H1 (cell line): ENCODE data around the gene KCNJ12.

Source experiments
- ATF2 ChIP-seq: IDR thresholded peaks from 2 replicates; pipeline ENCODE4 v1.6.1; 2012; ENCODE audit warnings: low read length, inconsistent platforms
- BRCA1 ChIP-seq: IDR thresholded peaks from 2 replicates; pipeline ENCODE4 v1.6.1; 2012; ENCODE audit warnings: low read depth, low read length, improper control_type of control experiment
- CEBPB ChIP-seq: IDR thresholded peaks from 2 replicates; pipeline ENCODE4 v1.6.1; 2012; ENCODE audit warnings: low read depth, low read length
- CHD2 ChIP-seq: IDR thresholded peaks from 2 replicates; pipeline ENCODE4 v1.6.1; 2012; ENCODE audit warnings: low read length, improper control_type of control experiment
- CHD7 ChIP-seq: fragments of 300-600 bp; sonication (generic); IDR thresholded peaks from 2 replicates; pipeline ENCODE4 v1.7.1; 2012; ENCODE audit warnings: low read length, moderate library complexity, mild to moderate bottlenecking, inconsistent platforms; ENCODE audit not compliant: insufficient replicate concordance
- CREB1 ChIP-seq: IDR thresholded peaks from 2 replicates; pipeline ENCODE4 v1.6.1; 2012; ENCODE audit warnings: inconsistent platforms
- EZH2 ChIP-seq: fragments of 200-600 bp; sonication (generic); IDR thresholded peaks from 2 replicates; pipeline ENCODE4 v1.7.1; 2012; ENCODE audit warnings: low read depth, mild to moderate bottlenecking, moderate library complexity, low read length, inconsistent platforms; ENCODE audit not compliant: severe bottlenecking
- HDAC2 ChIP-seq, 2 experiments: fragments of 300-600 bp in 1 of 2; sonication (generic) in 1 of 2; IDR thresholded peaks; 2 replicates each; pipeline ENCODE4 v1.6.1; 2011 to 2012; ENCODE audit warnings: low read depth in 2 of 2, low read length in 2 of 2, mild to moderate bottlenecking in 2 of 2, moderate library complexity in 2 of 2, borderline replicate concordance in 1 of 2, inconsistent platforms in 1 of 2
- POLR2A ChIP-seq, 2 experiments: IDR thresholded peaks; 1 replicate in 1 of 2; 2 replicates in 1 of 2; pipeline ENCODE4 v1.6.1; 2011; ENCODE audit warnings: low read depth in 2 of 2, low read length in 2 of 2, mild to moderate bottlenecking in 2 of 2; ENCODE audit errors: control extremely low read depth in 1 of 2
- POLR2AphosphoS5 ChIP-seq: IDR thresholded peaks from 2 replicates; pipeline ENCODE4 v1.6.1; 2011; ENCODE audit warnings: low read depth, low read length
- RBBP5 ChIP-seq: IDR thresholded peaks from 2 replicates; pipeline ENCODE4 v1.7.1; 2012; ENCODE audit warnings: low read depth, mild to moderate bottlenecking, inconsistent platforms, low read length, moderate library complexity, borderline replicate concordance
- TBP ChIP-seq: IDR thresholded peaks from 2 replicates; pipeline ENCODE4 v1.6.1; 2011; ENCODE audit warnings: low read depth, low read length, improper control_type of control experiment
- TCF12 ChIP-seq: IDR thresholded peaks from 2 replicates; pipeline ENCODE4 v1.6.1; 2011; ENCODE audit warnings: low read depth, mild to moderate bottlenecking, low read length
- TF ChIP-seq, protein P1 (sequence below), 3 experiments: IDR thresholded peaks; 1 replicate in 2 of 3; 2 replicates in 1 of 3; pipeline versions ENCODE4 v1.5.1 to v1.6.1; 2011; ENCODE audit warnings: low read length in 3 of 3, mild to moderate bottlenecking in 3 of 3, inconsistent platforms in 2 of 3, low read depth in 1 of 3, moderate library complexity in 1 of 3; ENCODE audit not compliant: insufficient read depth in 1 of 3; ENCODE audit errors: control extremely low read depth in 1 of 3

GRCh38 chr17:21339011-21339410, 37.1 kb upstream of the KCNJ12 start:
- TF ChIP-seq, protein P1, sequence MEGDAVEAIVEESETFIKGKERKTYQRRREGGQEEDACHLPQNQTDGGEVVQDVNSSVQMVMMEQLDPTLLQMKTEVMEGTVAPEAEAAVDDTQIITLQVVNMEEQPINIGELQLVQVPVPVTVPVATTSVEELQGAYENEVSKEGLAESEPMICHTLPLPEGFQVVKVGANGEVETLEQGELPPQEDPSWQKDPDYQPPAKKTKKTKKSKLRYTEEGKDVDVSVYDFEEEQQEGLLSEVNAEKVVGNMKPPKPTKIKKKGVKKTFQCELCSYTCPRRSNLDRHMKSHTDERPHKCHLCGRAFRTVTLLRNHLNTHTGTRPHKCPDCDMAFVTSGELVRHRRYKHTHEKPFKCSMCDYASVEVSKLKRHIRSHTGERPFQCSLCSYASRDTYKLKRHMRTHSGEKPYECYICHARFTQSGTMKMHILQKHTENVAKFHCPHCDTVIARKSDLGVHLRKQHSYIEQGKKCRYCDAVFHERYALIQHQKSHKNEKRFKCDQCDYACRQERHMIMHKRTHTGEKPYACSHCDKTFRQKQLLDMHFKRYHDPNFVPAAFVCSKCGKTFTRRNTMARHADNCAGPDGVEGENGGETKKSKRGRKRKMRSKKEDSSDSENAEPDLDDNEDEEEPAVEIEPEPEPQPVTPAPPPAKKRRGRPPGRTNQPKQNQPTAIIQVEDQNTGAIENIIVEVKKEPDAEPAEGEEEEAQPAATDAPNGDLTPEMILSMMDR (IDR thresholded peaks at IDR 0.05; ENCODE audit: control extremely low read depth in 1 of 3, insufficient read depth in 1 of 3, low read depth in 1 of 3, low read length in 3 of 3): no peak
- TF ChIP-seq EZH2: no peak
- TF ChIP-seq POLR2AphosphoS5: no peak
- TF ChIP-seq RBBP5: no peak
- TF ChIP-seq ATF2: no peak
- TF ChIP-seq CHD2: no peak
- no peak for TF ChIP-seq CHD7
- no peak for TF ChIP-seq POLR2A (IDR thresholded peaks at IDR 0.05; ENCODE audit: control extremely low read depth in 1 of 2, low read depth in 2 of 2, low read length in 2 of 2)
- TF ChIP-seq CEBPB: no peak
- no peak for TF ChIP-seq CREB1
- TF ChIP-seq TCF12: no peak
- no peak for TF ChIP-seq HDAC2 (IDR thresholded peaks at IDR 0.05; ENCODE audit: borderline replicate concordance in 1 of 2, low read depth in 2 of 2, low read length in 2 of 2)
- no peak for TF ChIP-seq TBP
- no peak for TF ChIP-seq BRCA1
